ENCODE results near the gene STXBP5L. TPM values are rescaled to one million over a fixed set of nuclear protein-coding genes. Genes with fewer than 3 reads are reported as not detected.

Gene STXBP5L
- total and polyA plus RNA-seq, 2 donors, result 0.02 to 0.33 TPM

DNA sequence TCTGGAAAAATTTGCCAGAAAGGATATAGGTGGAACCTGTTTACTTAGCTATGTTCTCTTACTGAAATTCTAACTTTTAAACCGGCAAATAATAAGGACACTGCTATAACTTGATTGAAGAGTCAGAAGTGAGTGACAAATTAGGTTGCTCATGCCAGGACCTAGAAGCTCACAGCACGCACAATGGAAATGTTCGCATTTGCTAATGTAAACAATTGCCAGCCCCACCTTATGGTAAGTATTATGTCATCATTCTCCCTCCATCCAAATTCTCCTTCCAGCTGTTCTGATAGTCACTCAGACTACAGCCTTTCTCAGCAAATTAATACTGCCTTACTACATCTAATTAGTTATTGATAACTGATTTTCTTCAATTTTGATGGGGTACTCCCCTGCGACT is 4.8 kb upstream of the STXBP5L start:
- Histone ChIP-seq H3K4me3 (ENCODE audit: low read length in 2 of 2) (no peak overlapping the region), H3K27ac (ENCODE audit: low read depth in 1 of 2, low read length in 1 of 2) (no peak overlapping the region)
- 92% methylated on average over 4 of the region's 4 CpGs for WGBS

DNA sequence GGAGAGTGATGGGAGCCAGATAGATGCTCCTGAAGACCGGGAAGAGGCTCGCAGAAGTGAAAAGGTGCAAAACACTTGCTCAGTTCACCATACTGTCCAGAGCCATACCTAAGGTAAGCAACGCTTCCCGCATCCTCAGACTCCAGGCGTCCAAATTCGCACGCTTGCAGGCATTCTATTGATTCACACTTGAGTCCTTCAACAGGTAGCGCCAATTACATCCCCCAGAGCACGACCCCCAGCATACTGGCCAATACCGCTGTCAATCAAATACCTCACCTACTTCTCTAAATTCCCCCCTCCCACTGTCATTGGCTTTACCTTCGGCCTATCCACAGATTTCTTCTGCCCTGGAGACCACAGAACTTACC is 361 bp upstream of the STXBP5L start:
- no peaks in the 10 kb centered on the region for H3K36me3 ChIP-seq (ENCODE audit: control insufficient read depth in 2 of 2, insufficient read depth in 2 of 2, low read length in 1 of 2)
- DNase-seq (ENCODE audit: low read depth in 6 of 9, low spot score in 9 of 9), result no peak
- 16% methylated on average over 11 of the region's 11 CpGs for WGBS
- H3K9me3 ChIP-seq (ENCODE audit: control insufficient read depth in 2 of 2, insufficient read depth in 1 of 2, low read length in 1 of 2), result peaks cover 0 to 2% of the 10 kb centered on the region in 2 donors
- peak overlapping the region in 1 of 2 donors; percentile 38 for H3K4me3 ChIP-seq (ENCODE audit: low read length in 2 of 2)
- H3K27me3 ChIP-seq (ENCODE audit: control insufficient read depth in 2 of 2, insufficient read depth in 1 of 2, low read length in 1 of 2), result peaks cover 19 to 22% of the 10 kb centered on the region in 2 donors
- H3K27ac ChIP-seq (ENCODE audit: low read depth in 1 of 2, low read length in 1 of 2), result no peak overlapping the region
- H3K4me1 ChIP-seq (ENCODE audit: control insufficient read depth in 2 of 2, insufficient read depth in 2 of 2, low read length in 2 of 2), result peaks cover 9 to 14% of the 10 kb centered on the region in 2 donors

More for the DNA sequence above, 4.8 kb upstream of the STXBP5L start:
- Histone ChIP-seq H3K27me3 (ENCODE audit: control insufficient read depth in 2 of 2, insufficient read depth in 1 of 2, low read length in 1 of 2) (peaks cover 9% of the 10 kb centered on the region in 2 donors), H3K4me1 (ENCODE audit: control insufficient read depth in 2 of 2, insufficient read depth in 2 of 2, low read length in 2 of 2) (peaks cover 5 to 6% of the 10 kb centered on the region in 2 donors), H3K9me3 (ENCODE audit: control insufficient read depth in 2 of 2, insufficient read depth in 1 of 2, low read length in 1 of 2) (peaks cover 0 to 2% of the 10 kb centered on the region in 2 donors), H3K36me3 (ENCODE audit: control insufficient read depth in 2 of 2, insufficient read depth in 2 of 2, low read length in 1 of 2) (no peaks in the 10 kb centered on the region)
- no peak for DNase-seq (ENCODE audit: low read depth in 6 of 9, low spot score in 9 of 9)

DNA sequence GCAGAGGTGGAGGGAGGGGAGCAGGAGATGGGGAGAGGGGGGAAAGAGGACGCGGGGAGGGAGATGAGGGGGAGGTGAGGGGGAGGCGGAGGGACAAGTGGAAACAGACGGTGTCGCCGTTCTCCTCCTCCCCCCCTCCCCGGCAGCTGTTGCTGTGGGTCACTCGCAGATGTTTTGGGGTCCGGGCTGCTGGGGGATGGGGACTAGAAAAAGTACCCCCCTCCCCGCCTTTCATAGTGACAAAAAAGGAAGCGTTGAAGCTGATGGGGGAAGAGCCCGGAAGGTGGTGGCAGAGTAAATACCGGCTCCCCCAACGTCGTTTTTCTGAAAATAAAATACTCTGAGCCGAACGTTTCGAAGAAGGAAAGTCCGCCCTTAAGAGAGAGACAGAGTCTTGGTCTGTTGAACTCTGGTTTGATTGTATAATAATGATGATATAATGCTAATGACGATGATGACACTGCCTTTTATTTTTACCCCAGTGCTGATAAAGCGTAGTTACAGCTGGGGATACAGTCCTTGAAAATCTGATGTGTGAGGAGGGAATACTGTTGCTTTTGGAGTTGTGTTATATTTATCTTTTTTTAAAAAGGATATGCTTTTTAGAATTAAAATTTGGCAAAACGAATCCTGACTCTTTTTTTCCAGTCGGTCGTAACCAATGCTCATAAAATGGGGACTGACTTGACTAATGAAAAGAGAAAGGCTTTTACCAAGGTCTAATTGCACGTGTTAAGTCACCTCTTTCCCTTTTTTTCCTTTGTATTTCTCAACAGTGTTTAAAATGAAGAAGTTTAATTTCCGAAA is 993 bp downstream of the STXBP5L start:
- Histone ChIP-seq H3K27me3 (ENCODE audit: control insufficient read depth in 2 of 2, insufficient read depth in 1 of 2, low read length in 1 of 2) (peaks cover 19 to 22% of the 10 kb centered on the region in 2 donors), H3K4me1 (ENCODE audit: control insufficient read depth in 2 of 2, insufficient read depth in 2 of 2, low read length in 2 of 2) (peaks cover 9 to 14% of the 10 kb centered on the region in 2 donors), H3K27ac (ENCODE audit: low read depth in 1 of 2, low read length in 1 of 2) (no peak overlapping the region), H3K9me3 (ENCODE audit: control insufficient read depth in 2 of 2, insufficient read depth in 1 of 2, low read length in 1 of 2) (peaks cover 0 to 2% of the 10 kb centered on the region in 2 donors), H3K4me3 (ENCODE audit: low read length in 2 of 2) (peak overlapping the region; percentile 38), H3K36me3 (ENCODE audit: control insufficient read depth in 2 of 2, insufficient read depth in 2 of 2, low read length in 1 of 2) (no peaks in the 10 kb centered on the region)
- WGBS, result under 1% methylated on average over 26 of the region's 26 CpGs
- peak in 5 of 9 donors; percentile 7 to 32 (median 13) for DNase-seq (ENCODE audit: low read depth in 6 of 9, low spot score in 9 of 9)

DNA sequence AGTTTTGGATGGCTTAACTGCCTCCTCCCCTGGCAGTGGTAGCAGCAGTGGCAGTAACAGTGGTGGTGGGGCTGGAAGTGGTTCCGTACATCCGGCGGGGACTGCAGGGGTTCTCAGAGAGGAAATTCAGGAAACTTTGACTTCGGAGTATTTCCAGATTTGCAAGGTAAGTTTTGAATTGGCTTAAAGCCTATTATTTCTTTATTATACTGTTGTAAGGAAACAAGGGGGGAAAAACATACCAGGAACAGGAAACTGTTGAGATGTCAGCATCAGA is 1.5 kb downstream of the STXBP5L start:
- 2% methylated on average over 4 of the region's 4 CpGs for WGBS
- peaks cover 0 to 2% of the 10 kb centered on the region in 2 donors for H3K9me3 ChIP-seq (ENCODE audit: control insufficient read depth in 2 of 2, insufficient read depth in 1 of 2, low read length in 1 of 2)
- peaks cover 9 to 14% of the 10 kb centered on the region in 2 donors for H3K4me1 ChIP-seq (ENCODE audit: control insufficient read depth in 2 of 2, insufficient read depth in 2 of 2, low read length in 2 of 2)
- peak overlapping the region in 1 of 2 donors; percentile 15 for H3K4me3 ChIP-seq (ENCODE audit: low read length in 2 of 2)
- DNase-seq (ENCODE audit: low read depth in 6 of 9, low spot score in 9 of 9), result peak in 5 of 9 donors; percentile 1 to 28 (median 5)
- H3K27ac ChIP-seq (ENCODE audit: low read depth in 1 of 2, low read length in 1 of 2), result no peak overlapping the region
- peaks cover 19 to 22% of the 10 kb centered on the region in 2 donors for H3K27me3 ChIP-seq (ENCODE audit: control insufficient read depth in 2 of 2, insufficient read depth in 1 of 2, low read length in 1 of 2)
- H3K36me3 ChIP-seq (ENCODE audit: control insufficient read depth in 2 of 2, insufficient read depth in 2 of 2, low read length in 1 of 2), result no peaks in the 10 kb centered on the region

DNA sequence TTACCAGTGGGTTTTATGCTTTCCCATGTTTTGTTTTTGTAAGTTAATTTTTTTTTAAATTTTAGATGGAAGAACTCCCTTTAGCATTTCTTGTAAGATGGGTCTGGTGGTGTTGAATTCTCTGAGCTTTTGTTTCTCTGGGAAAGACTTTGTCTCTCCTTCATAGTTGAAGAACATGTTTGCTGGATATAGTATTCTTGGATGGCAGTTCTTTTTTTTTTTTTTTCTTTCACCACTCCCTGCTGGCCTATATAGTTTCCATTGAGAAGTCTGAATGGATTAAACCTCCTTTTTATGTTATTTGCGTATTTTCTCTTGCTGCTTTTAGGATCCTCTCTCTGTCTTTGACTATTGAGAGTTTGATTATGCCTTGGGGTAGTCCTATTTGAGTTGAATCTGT is 18.1 kb downstream of the STXBP5L start:
- no peak for DNase-seq (ENCODE audit: low read depth in 6 of 9, low spot score in 9 of 9)
- H3K27me3 ChIP-seq (ENCODE audit: control insufficient read depth in 2 of 2, insufficient read depth in 1 of 2, low read length in 1 of 2), result no peaks in the 10 kb centered on the region
- no peak overlapping the region for H3K27ac ChIP-seq (ENCODE audit: low read depth in 1 of 2, low read length in 1 of 2)
- peaks cover 0 to 5% of the 10 kb centered on the region in 2 donors for H3K9me3 ChIP-seq (ENCODE audit: control insufficient read depth in 2 of 2, insufficient read depth in 1 of 2, low read length in 1 of 2)
- H3K4me3 ChIP-seq (ENCODE audit: low read length in 2 of 2), result no peak overlapping the region
- H3K36me3 ChIP-seq (ENCODE audit: control insufficient read depth in 2 of 2, insufficient read depth in 2 of 2, low read length in 1 of 2), result no peaks in the 10 kb centered on the region
- WGBS, result 94% methylated on average over 1 of the region's 1 CpG
- H3K4me1 ChIP-seq (ENCODE audit: control insufficient read depth in 2 of 2, insufficient read depth in 2 of 2, low read length in 2 of 2), result no peaks in the 10 kb centered on the region

DNA sequence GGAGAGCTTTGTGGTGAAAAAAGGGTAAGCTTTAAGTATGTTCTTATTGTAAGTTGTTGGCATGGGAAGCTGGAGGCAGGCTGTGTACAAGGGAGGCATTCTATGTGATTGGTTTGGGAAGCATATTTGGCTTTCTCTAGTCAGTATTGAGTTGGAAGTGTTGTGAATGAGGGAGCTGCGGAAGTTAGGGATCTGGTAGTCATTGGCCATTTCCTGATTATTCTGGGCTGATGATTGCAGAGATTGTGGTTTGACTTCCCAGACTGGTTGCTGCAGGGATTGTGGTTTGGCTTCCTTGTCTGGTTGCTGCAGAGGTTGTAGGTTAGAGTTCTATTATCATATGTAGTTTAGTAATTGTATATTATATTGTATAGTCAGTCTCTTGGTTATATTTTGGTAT is 21.0 kb downstream of the STXBP5L start:
- Histone ChIP-seq H3K36me3 (ENCODE audit: control insufficient read depth in 2 of 2, insufficient read depth in 2 of 2, low read length in 1 of 2) (no peaks in the 10 kb centered on the region), H3K4me3 (ENCODE audit: low read length in 2 of 2) (no peak overlapping the region), H3K9me3 (ENCODE audit: control insufficient read depth in 2 of 2, insufficient read depth in 1 of 2, low read length in 1 of 2) (peaks cover 0 to 5% of the 10 kb centered on the region in 2 donors), H3K27me3 (ENCODE audit: control insufficient read depth in 2 of 2, insufficient read depth in 1 of 2, low read length in 1 of 2) (no peaks in the 10 kb centered on the region), H3K27ac (ENCODE audit: low read depth in 1 of 2, low read length in 1 of 2) (no peak overlapping the region), H3K4me1 (ENCODE audit: control insufficient read depth in 2 of 2, insufficient read depth in 2 of 2, low read length in 2 of 2) (no peaks in the 10 kb centered on the region)
- 66% methylated on average over 1 of the region's 1 CpG for whole genome bisulfite sequencing
- no peak for DNase-seq (ENCODE audit: low read depth in 6 of 9, low spot score in 9 of 9)

DNA sequence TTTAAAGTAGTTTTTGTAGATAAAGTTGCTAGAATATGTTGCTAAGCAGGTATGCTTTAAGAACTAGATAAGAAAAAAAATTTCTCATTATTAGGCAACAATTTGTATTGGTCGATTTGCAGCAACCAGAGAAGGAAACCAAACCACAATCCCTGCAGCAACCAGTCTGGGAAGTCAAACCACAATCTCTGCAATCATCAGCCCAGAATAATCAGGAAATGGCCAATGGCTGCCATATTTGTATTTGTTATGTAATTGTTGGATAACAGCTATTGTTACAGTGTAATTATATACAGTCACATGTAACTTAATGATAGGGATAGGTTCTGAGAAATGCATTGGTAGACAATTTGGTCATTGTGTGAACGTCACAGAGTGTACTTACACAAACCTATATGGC is 23.6 kb downstream of the STXBP5L start:
- DNase-seq (ENCODE audit: low read depth in 6 of 9, low spot score in 9 of 9), result no peak
- Histone ChIP-seq H3K4me3 (ENCODE audit: low read length in 2 of 2) (no peak overlapping the region), H3K4me1 (ENCODE audit: control insufficient read depth in 2 of 2, insufficient read depth in 2 of 2, low read length in 2 of 2) (no peaks in the 10 kb centered on the region), H3K36me3 (ENCODE audit: control insufficient read depth in 2 of 2, insufficient read depth in 2 of 2, low read length in 1 of 2) (no peaks in the 10 kb centered on the region), H3K9me3 (ENCODE audit: control insufficient read depth in 2 of 2, insufficient read depth in 1 of 2, low read length in 1 of 2) (peaks cover 0 to 5% of the 10 kb centered on the region in 2 donors), H3K27me3 (ENCODE audit: control insufficient read depth in 2 of 2, insufficient read depth in 1 of 2, low read length in 1 of 2) (no peaks in the 10 kb centered on the region), H3K27ac (ENCODE audit: low read depth in 1 of 2, low read length in 1 of 2) (no peak overlapping the region)
- WGBS, result 80% methylated on average over 2 of the region's 2 CpGs

DNA sequence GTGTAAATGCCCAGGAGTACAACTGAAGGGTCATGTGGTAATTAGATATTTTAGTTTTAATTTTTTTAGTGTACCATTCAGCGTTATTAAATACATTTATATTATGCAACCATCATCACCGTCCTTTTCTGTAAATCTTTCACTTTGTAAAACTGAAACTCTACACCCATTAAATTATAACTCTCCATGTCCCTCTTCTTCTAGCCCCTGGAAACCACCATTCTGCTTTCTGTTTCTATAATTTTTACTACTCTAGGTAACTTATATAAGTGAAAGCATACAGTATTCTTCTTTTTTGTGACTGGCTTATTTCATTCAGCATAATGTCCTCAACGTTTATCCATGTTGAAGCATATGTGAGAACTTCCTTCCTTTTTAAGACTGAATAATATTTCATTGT is 48.1 kb downstream of the STXBP5L start:
- WGBS, result 75% methylated on average over 3 of the region's 3 CpGs
- H3K4me1 ChIP-seq (ENCODE audit: control insufficient read depth in 2 of 2, insufficient read depth in 2 of 2, low read length in 2 of 2), result no peaks in the 10 kb centered on the region
- no peaks in the 10 kb centered on the region for H3K36me3 ChIP-seq (ENCODE audit: control insufficient read depth in 2 of 2, insufficient read depth in 2 of 2, low read length in 1 of 2)

DNA sequence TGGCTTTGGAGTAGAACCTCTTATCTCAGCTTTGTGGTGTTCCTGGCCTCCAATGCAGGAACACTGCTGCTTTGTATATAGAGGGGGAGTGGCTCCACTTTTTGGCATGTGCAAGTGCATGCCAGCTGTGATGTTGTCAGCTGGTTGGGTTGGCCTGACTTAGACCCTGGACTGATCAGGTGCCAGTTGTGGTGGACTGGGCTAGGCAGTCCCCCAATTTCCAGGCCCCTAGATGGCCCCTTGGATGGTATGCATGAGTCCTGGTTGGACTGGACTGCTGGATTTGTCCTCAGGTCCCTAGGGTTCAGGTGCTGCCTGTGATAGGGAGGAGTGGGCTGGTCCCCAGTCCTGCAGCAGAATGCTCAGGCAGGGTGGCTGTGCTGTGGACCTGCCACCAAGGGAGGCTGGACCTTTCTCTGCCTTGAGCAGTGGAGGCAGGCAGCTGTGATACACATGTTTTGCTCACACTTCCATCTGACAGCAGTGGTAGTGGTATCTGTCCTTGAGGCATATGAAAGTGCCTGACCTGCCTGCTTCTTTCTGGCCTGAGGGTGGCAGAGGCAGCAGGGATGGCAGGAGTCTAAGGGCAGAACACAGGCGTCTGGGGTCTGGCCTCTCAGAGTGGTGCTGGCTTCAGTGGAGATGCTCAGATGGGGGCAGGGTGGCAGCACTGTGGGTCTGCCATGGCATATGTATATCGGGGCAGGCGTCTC is 74.8 kb downstream of the STXBP5L start:
- 89% methylated on average over 3 of the region's 3 CpGs for WGBS
- no peak for DNase-seq (ENCODE audit: low read depth in 6 of 9, low spot score in 9 of 9)
- H3K4me1 ChIP-seq (ENCODE audit: control insufficient read depth in 2 of 2, insufficient read depth in 2 of 2, low read length in 2 of 2), result no peaks in the 10 kb centered on the region
- no peak overlapping the region for H3K4me3 ChIP-seq (ENCODE audit: low read length in 2 of 2)
- H3K27me3 ChIP-seq (ENCODE audit: control insufficient read depth in 2 of 2, insufficient read depth in 1 of 2, low read length in 1 of 2), result no peaks in the 10 kb centered on the region
- H3K27ac ChIP-seq (ENCODE audit: low read depth in 1 of 2, low read length in 1 of 2), result no peak overlapping the region
- H3K36me3 ChIP-seq (ENCODE audit: control insufficient read depth in 2 of 2, insufficient read depth in 2 of 2, low read length in 1 of 2), result no peaks in the 10 kb centered on the region
- H3K9me3 ChIP-seq (ENCODE audit: control insufficient read depth in 2 of 2, insufficient read depth in 1 of 2, low read length in 1 of 2), result peaks cover 2 to 14% of the 10 kb centered on the region in 2 donors

More for the DNA sequence above, 48.1 kb downstream of the STXBP5L start:
- Histone ChIP-seq H3K27me3 (ENCODE audit: control insufficient read depth in 2 of 2, insufficient read depth in 1 of 2, low read length in 1 of 2) (no peaks in the 10 kb centered on the region), H3K27ac (ENCODE audit: low read depth in 1 of 2, low read length in 1 of 2) (no peak overlapping the region), H3K9me3 (ENCODE audit: control insufficient read depth in 2 of 2, insufficient read depth in 1 of 2, low read length in 1 of 2) (peaks cover 0 to under 1% of the 10 kb centered on the region in 2 donors), H3K4me3 (ENCODE audit: low read length in 2 of 2) (no peak overlapping the region)
- no peak for DNase-seq (ENCODE audit: low read depth in 6 of 9, low spot score in 9 of 9)
